ENCODE data around the gene SLC5A6.

SLC5A6 gene

GRCh38 chr2:27223416-27223815 lies 11.3 kb upstream of the SLC5A6 start:
- TF ChIP-seq CTCF (IDR thresholded peaks at IDR 0.05; ENCODE audit: low read length, missing control alignments) = no peak
- no peak overlapping the region for H3K4me3 ChIP-seq (replicated peaks; ENCODE audit: low read depth, low read length)
- no peak for DNase-seq (ENCODE audit: low read depth)

DNA sequence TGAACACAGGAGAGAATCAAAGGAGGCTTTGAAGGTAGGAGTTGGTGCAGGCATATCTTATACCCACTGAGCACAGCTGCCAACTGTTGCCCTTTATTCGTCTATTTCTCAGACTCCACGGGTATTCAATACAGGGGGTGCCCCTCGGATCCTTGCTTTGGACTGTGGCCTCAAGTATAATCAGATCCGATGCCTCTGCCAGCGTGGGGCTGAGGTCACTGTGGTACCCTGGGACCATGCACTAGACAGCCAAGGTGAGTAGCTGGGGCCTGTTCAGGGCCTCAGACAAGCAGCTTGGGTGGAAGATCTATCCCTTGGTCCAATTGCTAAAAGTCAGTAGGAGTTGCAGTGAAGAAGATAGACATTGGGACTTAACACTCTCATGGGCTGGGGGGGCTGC lies 10.3 kb upstream of the SLC5A6 start:
- no peak overlapping the region for H3K4me3 ChIP-seq (replicated peaks; ENCODE audit: low read depth, low read length)
- no peak for DNase-seq (ENCODE audit: low read depth)
- no peak for TF ChIP-seq CTCF (IDR thresholded peaks at IDR 0.05; ENCODE audit: low read length, missing control alignments)

GRCh38 chr2:27221166-27221565 lies 9.1 kb upstream of the SLC5A6 start:
- H3K4me3 ChIP-seq (replicated peaks; ENCODE audit: low read depth, low read length) = no peak overlapping the region
- no peak for TF ChIP-seq CTCF (IDR thresholded peaks at IDR 0.05; ENCODE audit: low read length, missing control alignments)
- DNase-seq (ENCODE audit: low read depth) = no peak

- H3K4me3 ChIP-seq (replicated peaks; ENCODE audit: low read depth, low read length) = no peak overlapping the region
- TF ChIP-seq CTCF (IDR thresholded peaks at IDR 0.05; ENCODE audit: low read length, missing control alignments) = no peak
- no peak for DNase-seq (ENCODE audit: low read depth)
Measured at GRCh38 chr2:27220091-27220490, 8.0 kb upstream of the SLC5A6 start.

GRCh38 chr2:27219091-27219490 lies 7.0 kb upstream of the SLC5A6 start:
- H3K4me3 ChIP-seq (replicated peaks; ENCODE audit: low read depth, low read length) = no peak overlapping the region
- TF ChIP-seq CTCF (IDR thresholded peaks at IDR 0.05; ENCODE audit: low read length, missing control alignments) = no peak
- no peak for DNase-seq (ENCODE audit: low read depth)

GRCh38 chr2:27218614-27219013 lies 6.5 kb upstream of the SLC5A6 start:
- TF ChIP-seq CTCF (IDR thresholded peaks at IDR 0.05; ENCODE audit: low read length, missing control alignments) = no peak
- no peak for DNase-seq (ENCODE audit: low read depth)
- no peak overlapping the region for H3K4me3 ChIP-seq (replicated peaks; ENCODE audit: low read depth, low read length)
